HG02763 (cell line): ENCODE measurements around the gene KLHL29.

ENCODE experiments used
- ATAC-seq: cut with Tn5 transposase; IDR thresholded peaks from one replicate; pipeline ENCODE4 v1.9.1; 2021; ENCODE audit warnings: mild to moderate bottlenecking, moderate library complexity; ENCODE audit not compliant: unreplicated experiment

KLHL29 gene

GRCh38 chr2:23445450-23445868 lies 60.5 kb downstream of the KLHL29 start:
- no peak for ATAC-seq

- ATAC-seq, result no peak
These were observed 61.9 kb downstream of the KLHL29 start for GRCh38 chr2:23446916-23447315.

GRCh38 chr2:23447405-23447804 lies 62.4 kb downstream of the KLHL29 start:
- no peak for ATAC-seq

GRCh38 chr2:23448906-23449305 lies 63.9 kb downstream of the KLHL29 start:
- ATAC-seq, result no peak

- peak; percentile 76 for ATAC-seq
These were observed 64.4 kb downstream of the KLHL29 start for GRCh38 chr2:23449413-23449812.

- ATAC-seq, result no peak
These were observed 64.9 kb downstream of the KLHL29 start for GRCh38 chr2:23449831-23450331.

- no peak for ATAC-seq
These were observed 67.4 kb downstream of the KLHL29 start for GRCh38 chr2:23452372-23452771.

GRCh38 chr2:23452853-23453420 lies 68.0 kb downstream of the KLHL29 start:
- no peak for ATAC-seq

GRCh38 chr2:23453432-23453831 lies 68.5 kb downstream of the KLHL29 start:
- ATAC-seq, result no peak

- no peak for ATAC-seq
These were observed 69.0 kb downstream of the KLHL29 start for GRCh38 chr2:23453836-23454460.

GRCh38 chr2:23454501-23455120 lies 69.6 kb downstream of the KLHL29 start:
- no peak for ATAC-seq

GRCh38 chr2:23456396-23456795 lies 71.4 kb downstream of the KLHL29 start:
- no peak for ATAC-seq

- ATAC-seq, result no peak
These were observed 72.1 kb downstream of the KLHL29 start for GRCh38 chr2:23456881-23457760.

GRCh38 chr2:23457990-23458682 lies 73.2 kb downstream of the KLHL29 start:
- ATAC-seq, result no peak

- no peak for ATAC-seq
These were observed 74.1 kb downstream of the KLHL29 start for GRCh38 chr2:23459032-23459431.

GRCh38 chr2:23460228-23460627 lies 75.2 kb downstream of the KLHL29 start:
- ATAC-seq, result peak; percentile 50

- no peak for ATAC-seq
These were observed 76.0 kb downstream of the KLHL29 start for GRCh38 chr2:23460993-23461392.

- no peak for ATAC-seq
These were observed 79.2 kb downstream of the KLHL29 start for GRCh38 chr2:23464156-23464555.

GRCh38 chr2:23464905-23465537 lies 80.0 kb downstream of the KLHL29 start:
- no peak for ATAC-seq

GRCh38 chr2:23465936-23466335 lies 81.0 kb downstream of the KLHL29 start:
- ATAC-seq, result no peak
